ENCODE data around the gene PARD3.

GRCh38 chr10:34551295-34551694, 263.8 kb downstream of the PARD3 start:
- TF ChIP-seq, protein P1, sequence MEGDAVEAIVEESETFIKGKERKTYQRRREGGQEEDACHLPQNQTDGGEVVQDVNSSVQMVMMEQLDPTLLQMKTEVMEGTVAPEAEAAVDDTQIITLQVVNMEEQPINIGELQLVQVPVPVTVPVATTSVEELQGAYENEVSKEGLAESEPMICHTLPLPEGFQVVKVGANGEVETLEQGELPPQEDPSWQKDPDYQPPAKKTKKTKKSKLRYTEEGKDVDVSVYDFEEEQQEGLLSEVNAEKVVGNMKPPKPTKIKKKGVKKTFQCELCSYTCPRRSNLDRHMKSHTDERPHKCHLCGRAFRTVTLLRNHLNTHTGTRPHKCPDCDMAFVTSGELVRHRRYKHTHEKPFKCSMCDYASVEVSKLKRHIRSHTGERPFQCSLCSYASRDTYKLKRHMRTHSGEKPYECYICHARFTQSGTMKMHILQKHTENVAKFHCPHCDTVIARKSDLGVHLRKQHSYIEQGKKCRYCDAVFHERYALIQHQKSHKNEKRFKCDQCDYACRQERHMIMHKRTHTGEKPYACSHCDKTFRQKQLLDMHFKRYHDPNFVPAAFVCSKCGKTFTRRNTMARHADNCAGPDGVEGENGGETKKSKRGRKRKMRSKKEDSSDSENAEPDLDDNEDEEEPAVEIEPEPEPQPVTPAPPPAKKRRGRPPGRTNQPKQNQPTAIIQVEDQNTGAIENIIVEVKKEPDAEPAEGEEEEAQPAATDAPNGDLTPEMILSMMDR (IDR thresholded peaks at IDR 0.05): no peak
- no peak for TF ChIP-seq POLR2AphosphoS5 (IDR thresholded peaks at IDR 0.05)
